ENCODE data around the gene KIF22.
A peak's percentile ranks its signal among the peaks of the same experiment; 100 is the strongest.
"Not testable (repeated sequence)": the region's sequence is repeated elsewhere in the genome, so short reads cannot be mapped to it uniquely, and the experiment has no call there.

Gene KIF22

GRCh38 chr16:29790183-29790948 is at the start of gene KIF22:
Gene KIF22, plus strand, starts transcription at chr16:29790751. Its CDS starts 9 bp downstream, at chr16:29790760.
- peak; percentile 100 for DNase-seq

- DNase-seq = no peak
These were observed 47.8 kb upstream of the KIF22 start for GRCh38 chr16:29742683-29743275.

- no peak for DNase-seq
These were observed 47.1 kb upstream of the KIF22 start for GRCh38 chr16:29743475-29743826.

GRCh38 chr16:29743827-29744531 is 46.6 kb upstream of the KIF22 start:
- DNase-seq = peak; percentile 63

GRCh38 chr16:29744541-29745101 is 45.9 kb upstream of the KIF22 start:
- DNase-seq = peak; percentile 31

- peak; percentile 71 for DNase-seq
These were observed 45.3 kb upstream of the KIF22 start for GRCh38 chr16:29745121-29745852.

GRCh38 chr16:29745853-29746345 is 44.7 kb upstream of the KIF22 start, which contains the start of gene C16orf54:
Gene C16orf54, minus strand, starts transcription at chr16:29745990. Its CDS starts 1,039 bp downstream, at chr16:29744951.
- peak; percentile 97 for DNase-seq

GRCh38 chr16:29746518-29746917 is 44.0 kb upstream of the KIF22 start:
- peak; percentile 28 for DNase-seq

GRCh38 chr16:29747947-29748759 is 42.4 kb upstream of the KIF22 start:
- no peak for DNase-seq

- DNase-seq = not testable (repeated sequence)
These were observed 41.8 kb upstream of the KIF22 start for GRCh38 chr16:29748760-29749149.

- no peak for DNase-seq
These were observed 37.0 kb upstream of the KIF22 start for GRCh38 chr16:29753516-29753915.

- DNase-seq = peak; percentile 25
These were observed 33.9 kb upstream of the KIF22 start for GRCh38 chr16:29756654-29757053.

- not testable (repeated sequence) for DNase-seq
These were observed 33.5 kb upstream of the KIF22 start for GRCh38 chr16:29757086-29757485.

- DNase-seq = no peak
These were observed 32.5 kb upstream of the KIF22 start for GRCh38 chr16:29757950-29758466.

- no peak for DNase-seq
These were observed 29.8 kb upstream of the KIF22 start for GRCh38 chr16:29760567-29761279.

- not testable (repeated sequence) for DNase-seq
These were observed 29.3 kb upstream of the KIF22 start for GRCh38 chr16:29761280-29761651.

GRCh38 chr16:29761882-29762281 is 28.7 kb upstream of the KIF22 start:
- DNase-seq = no peak

GRCh38 chr16:29763326-29763725 is 27.2 kb upstream of the KIF22 start:
- DNase-seq = no peak

- DNase-seq = no peak
These were observed 25.2 kb upstream of the KIF22 start for GRCh38 chr16:29765167-29766032.

- DNase-seq = no peak
These were observed 24.0 kb upstream of the KIF22 start for GRCh38 chr16:29766571-29766970.
